Inferior parietal cortex (tissue), 1 donor: ENCODE measurements around the gene NARF.
"Not testable (repeated sequence)": the region's sequence is repeated elsewhere in the genome, so short reads cannot be mapped to it uniquely, and the experiment has no call there.

ENCODE experiments used
- DNase-seq: peaks from one replicate; pipeline ENCODE4 v3.0.0-alpha.2; 2016; ENCODE audit errors: extremely low spot score

Gene NARF

DNA sequence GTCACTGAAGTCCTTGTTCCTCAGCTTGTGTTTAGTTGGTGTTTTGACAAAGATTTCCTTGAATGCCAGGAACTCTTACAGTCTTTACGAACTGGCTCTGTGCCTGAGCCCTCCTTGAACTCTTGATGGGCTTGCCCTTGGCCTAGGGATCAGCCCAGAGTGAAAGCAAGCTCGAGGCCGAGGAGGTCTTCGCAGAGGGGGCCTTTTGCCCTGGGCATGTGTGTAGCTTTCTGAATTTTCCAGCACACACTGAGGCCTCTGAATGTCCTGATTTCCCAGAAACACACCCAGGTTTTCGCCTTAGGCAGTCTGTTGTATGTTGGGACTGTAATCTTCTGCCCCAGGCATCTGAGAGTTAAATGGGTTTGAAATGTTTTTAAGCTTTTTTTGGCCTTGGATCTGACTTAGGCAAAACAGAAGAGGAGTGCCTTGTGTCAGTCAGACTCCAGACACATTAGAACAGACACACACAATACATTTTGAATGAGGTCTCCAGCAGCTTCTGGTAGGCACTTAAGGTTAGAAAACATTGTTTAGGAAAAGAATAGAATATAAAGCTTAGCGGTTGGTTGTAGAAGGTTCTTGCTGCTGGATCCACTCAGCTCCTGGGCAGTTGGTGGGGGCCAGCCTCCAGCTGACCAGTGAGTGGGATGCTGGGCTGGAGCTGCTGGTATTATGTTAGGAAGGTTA lies 78.1 kb downstream of the NARF start:
- DNase-seq, result no peak

- not testable (repeated sequence) for DNase-seq
These were observed 78.7 kb downstream of the NARF start for GRCh38 chr17:82537228-82537627.

DNA sequence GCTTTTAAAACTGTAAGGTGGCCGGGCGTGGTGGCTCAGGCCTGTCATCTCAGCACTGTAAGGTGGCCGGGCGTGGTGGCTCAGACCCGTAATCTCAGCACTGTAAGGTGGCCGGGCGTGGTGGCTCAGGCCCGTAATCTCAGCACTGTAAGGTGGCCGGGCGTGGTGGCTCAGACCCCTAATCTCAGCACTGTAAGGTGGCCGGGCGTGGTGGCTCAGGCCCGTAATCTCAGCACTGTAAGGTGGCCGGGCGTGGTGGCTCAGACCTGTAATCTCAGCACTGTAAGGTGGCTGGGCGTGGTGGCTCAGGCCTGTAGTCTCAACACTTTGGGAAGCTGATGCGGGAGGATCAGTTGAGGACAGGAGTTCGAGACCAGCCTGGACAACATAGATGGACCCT lies 80.5 kb downstream of the NARF start:
- DNase-seq, result not testable (repeated sequence)
